Measurements from ENCODE around the gene CNPY2. TPM values are rescaled to one million over a fixed set of nuclear protein-coding genes. Genes with fewer than 3 reads are reported as not detected.

Gene CNPY2
- total RNA-seq, 2 experiments from 2014 or later = 133 to 142 TPM

- peaks cover 14% of the 10 kb centered on the region for H3K4me1 Mint-ChIP-seq
- peaks cover 22% of the 10 kb centered on the region for H3K36me3 Mint-ChIP-seq
- no peaks in the 10 kb centered on the region for H3K9me3 Mint-ChIP-seq
- peak overlapping the region; percentile 35 for H3K27ac Mint-ChIP-seq
- no peak overlapping the region for H3K4me3 Mint-ChIP-seq
- no peaks in the 10 kb centered on the region for H3K27me3 Mint-ChIP-seq
- DNase-seq = no peak
Measured at GRCh38 chr12:56317675-56318074, 1.9 kb upstream of the CNPY2 start.

GRCh38 chr12:56315249-56315621, 553 bp downstream of the CNPY2 start:
- Mint-ChIP-seq H3K27ac (peak overlapping the region; percentile 97), H3K9me3 (no peaks in the 10 kb centered on the region), H3K27me3 (no peaks in the 10 kb centered on the region), H3K36me3 (peaks cover 24% of the 10 kb centered on the region), H3K4me1 (peaks cover 17% of the 10 kb centered on the region), H3K4me3 (peak overlapping the region; percentile 98)
- DNase-seq = no peak

- Mint-ChIP-seq H3K4me3 (no peak overlapping the region), H3K36me3 (peaks cover 23% of the 10 kb centered on the region), H3K27me3 (no peaks in the 10 kb centered on the region), H3K4me1 (peaks cover 10% of the 10 kb centered on the region), H3K27ac (no peak overlapping the region), H3K9me3 (no peaks in the 10 kb centered on the region)
- no peak for DNase-seq
Measured at GRCh38 chr12:56311003-56311402, 4.8 kb downstream of the CNPY2 start.

- Mint-ChIP-seq H3K36me3 (peaks cover 7% of the 10 kb centered on the region), H3K27ac (no peak overlapping the region), H3K4me3 (no peak overlapping the region), H3K9me3 (no peaks in the 10 kb centered on the region), H3K4me1 (peaks cover 3% of the 10 kb centered on the region), H3K27me3 (no peaks in the 10 kb centered on the region)
- no peak for DNase-seq
Measured at GRCh38 chr12:56308714-56309113, 7.1 kb downstream of the CNPY2 start.

- Mint-ChIP-seq H3K9me3 (no peaks in the 10 kb centered on the region), H3K27ac (no peak overlapping the region), H3K4me1 (peaks cover 4% of the 10 kb centered on the region), H3K27me3 (no peaks in the 10 kb centered on the region), H3K4me3 (no peak overlapping the region), H3K36me3 (peaks cover 7% of the 10 kb centered on the region)
- DNase-seq = no peak
Measured at GRCh38 chr12:56307221-56307965, 8.4 kb downstream of the CNPY2 start.

GRCh38 chr12:56304872-56305590, 10.8 kb downstream of the CNPY2 start:
- no peak overlapping the region for H3K4me3 Mint-ChIP-seq
- H3K27me3 Mint-ChIP-seq = no peaks in the 10 kb centered on the region
- H3K27ac Mint-ChIP-seq = no peak overlapping the region
- no peak for DNase-seq
- H3K36me3 Mint-ChIP-seq = peaks cover 5% of the 10 kb centered on the region
- H3K4me1 Mint-ChIP-seq = peaks cover 15% of the 10 kb centered on the region
- H3K9me3 Mint-ChIP-seq = no peaks in the 10 kb centered on the region

GRCh38 chr12:56304276-56304675, 11.5 kb downstream of the CNPY2 start:
- no peak overlapping the region for H3K27ac Mint-ChIP-seq
- DNase-seq = no peak
- peaks cover 7% of the 10 kb centered on the region for H3K36me3 Mint-ChIP-seq
- H3K4me3 Mint-ChIP-seq = no peak overlapping the region
- H3K4me1 Mint-ChIP-seq = peaks cover 15% of the 10 kb centered on the region
- no peaks in the 10 kb centered on the region for H3K9me3 Mint-ChIP-seq
- H3K27me3 Mint-ChIP-seq = no peaks in the 10 kb centered on the region

- H3K27ac Mint-ChIP-seq = peak overlapping the region; percentile 97
- no peaks in the 10 kb centered on the region for H3K27me3 Mint-ChIP-seq
- DNase-seq = no peak
- H3K4me3 Mint-ChIP-seq = peak overlapping the region; percentile 97
- H3K4me1 Mint-ChIP-seq = peaks cover 46% of the 10 kb centered on the region
- H3K36me3 Mint-ChIP-seq = peaks cover 32% of the 10 kb centered on the region
- H3K9me3 Mint-ChIP-seq = no peaks in the 10 kb centered on the region
Measured at GRCh38 chr12:56300644-56301464, 14.9 kb downstream of the CNPY2 start.

- Mint-ChIP-seq H3K27ac (peak within 1 kb of the TSS; percentile 97), H3K36me3 (peaks cover 32% of the 10 kb centered on the region), H3K4me1 (peaks cover 47% of the 10 kb centered on the region), H3K4me3 (peak within 1 kb of the TSS; percentile 97), H3K27me3 (no peaks in the 10 kb centered on the region), H3K9me3 (no peaks in the 10 kb centered on the region)
- peak; percentile 99 for DNase-seq
Measured at GRCh38 chr12:56299853-56300643, 15.7 kb downstream of the CNPY2 start, which contains the start of gene CS. Gene CS (minus strand): TSS chr12:56300330. CDS start chr12:56300201, 129 bp downstream.

GRCh38 chr12:56299308-56299852, 16.4 kb downstream of the CNPY2 start:
- peaks cover 49% of the 10 kb centered on the region for H3K4me1 Mint-ChIP-seq
- peak; percentile 10 for DNase-seq
- H3K27ac Mint-ChIP-seq = peak overlapping the region; percentile 97
- no peaks in the 10 kb centered on the region for H3K27me3 Mint-ChIP-seq
- H3K4me3 Mint-ChIP-seq = peak overlapping the region; percentile 97
- H3K36me3 Mint-ChIP-seq = peaks cover 32% of the 10 kb centered on the region
- no peaks in the 10 kb centered on the region for H3K9me3 Mint-ChIP-seq

GRCh38 chr12:56298828-56299227, 17.0 kb downstream of the CNPY2 start:
- no peak for DNase-seq
- Mint-ChIP-seq H3K9me3 (no peaks in the 10 kb centered on the region), H3K4me1 (peaks cover 53% of the 10 kb centered on the region), H3K27ac (peak overlapping the region; percentile 97), H3K36me3 (peaks cover 34% of the 10 kb centered on the region), H3K4me3 (peak overlapping the region; percentile 97), H3K27me3 (no peaks in the 10 kb centered on the region)

- H3K9me3 Mint-ChIP-seq = no peaks in the 10 kb centered on the region
- no peaks in the 10 kb centered on the region for H3K27me3 Mint-ChIP-seq
- no peak overlapping the region for H3K27ac Mint-ChIP-seq
- peak overlapping the region; percentile 37 for H3K4me3 Mint-ChIP-seq
- DNase-seq = no peak
- peaks cover 58% of the 10 kb centered on the region for H3K4me1 Mint-ChIP-seq
- peaks cover 38% of the 10 kb centered on the region for H3K36me3 Mint-ChIP-seq
Measured at GRCh38 chr12:56297400-56297799, 18.4 kb downstream of the CNPY2 start.

- Mint-ChIP-seq H3K9me3 (no peaks in the 10 kb centered on the region), H3K27ac (peak overlapping the region; percentile 2), H3K36me3 (peaks cover 40% of the 10 kb centered on the region), H3K4me1 (peaks cover 61% of the 10 kb centered on the region), H3K4me3 (no peak overlapping the region), H3K27me3 (no peaks in the 10 kb centered on the region)
- no peak for DNase-seq
Measured at GRCh38 chr12:56296295-56296694, 19.5 kb downstream of the CNPY2 start.

GRCh38 chr12:56293795-56294194, 22.0 kb downstream of the CNPY2 start:
- no peak for DNase-seq
- H3K4me3 Mint-ChIP-seq = no peak overlapping the region
- no peaks in the 10 kb centered on the region for H3K9me3 Mint-ChIP-seq
- H3K36me3 Mint-ChIP-seq = peaks cover 37% of the 10 kb centered on the region
- H3K27ac Mint-ChIP-seq = no peak overlapping the region
- H3K27me3 Mint-ChIP-seq = no peaks in the 10 kb centered on the region
- peaks cover 58% of the 10 kb centered on the region for H3K4me1 Mint-ChIP-seq
